Measurements from ENCODE around the gene MT1H. TPM values are rescaled to one million over a fixed set of nuclear protein-coding genes. Genes with fewer than 3 reads are reported as not detected.

Gene MT1H
- total RNA-seq, 1 experiment from 2014 or later, result not detected

GRCh38 chr16:56657555-56658326 lies 11.9 kb upstream of the MT1H start, which contains the start of gene MT1F:
MT1F (plus strand) TSS chr16:56657959; CDS start chr16:56658059, 100 bp downstream.
- ChIA-PET RAD21 (ENCODE audit: low non-redundant PET in 1 of 2, low total read pairs in 2 of 2, uncharacterized antibody in 2 of 2, unreplicated experiment in 2 of 2) (no interaction called here), CTCF (no interaction called here), POLR2A (interaction anchor here (0.6 to 3.8 kb wide), 6 partner anchors 30 to 61 kb away, joined by 3 to 17 read pairs (median 4); partner anchors contain the start of genes MT1E and MT2A)
- TF ChIP-seq ELF1 (IDR thresholded peaks at IDR 0.05; ENCODE audit: borderline replicate concordance, low read depth) (no peak; the same call in 1 of the 2 replicates), RAD21 (IDR thresholded peaks at IDR 0.05; ENCODE audit: low read depth) (peak; percentile 37), POLR2AphosphoS5 (IDR thresholded peaks at IDR 0.05; ENCODE audit: low read depth, low read length) (peak; percentile 73), SP1 (IDR thresholded peaks at IDR 0.05; ENCODE audit: low read depth) (peak; percentile 59), CTCF (IDR thresholded peaks at IDR 0.05 in 2 of 3, conservative IDR thresholded peaks at IDR 0.05 in 1 of 3; ENCODE audit: borderline replicate concordance in 1 of 3, insufficient read depth in 1 of 3, low read depth in 2 of 3, low read length in 2 of 3) (no peak), CEBPB (IDR thresholded peaks at IDR 0.05; ENCODE audit: low read depth) (peak; percentile 88)
- Histone ChIP-seq H3K27ac (ENCODE audit: low read depth, low read length) (no peak within 1 kb of the TSS; the same call in 1 of the 2 replicates), H3K79me2 (ENCODE audit: insufficient read depth, low read length) (no peaks in the 10 kb centered on the region), H2AFZ (ENCODE audit: low read depth, low read length, poor library complexity, severe bottlenecking) (peak within 1 kb of the TSS; percentile 91), H3K9me2 (ENCODE audit: insufficient read depth) (no peaks in the 10 kb centered on the region), H3K9me3 (ENCODE audit: control insufficient read depth in 1 of 2, insufficient read depth in 1 of 2, low read depth in 1 of 2, low read length in 2 of 2) (no peaks in the 10 kb centered on the region), H3K4me3 (replicated peaks in 1 of 2; ENCODE audit: low read depth in 1 of 2, low read length in 2 of 2) (peak within 1 kb of the TSS; percentile 47 to 55), H3K4me1 (ENCODE audit: control insufficient read depth in 1 of 2, insufficient read depth in 2 of 2, low read length in 2 of 2) (peaks cover 26 to 54% of the 10 kb centered on the region in 2 experiments), H3K27me3 (ENCODE audit: insufficient read depth, low read length) (no peaks in the 10 kb centered on the region), H4K20me1 (ENCODE audit: insufficient read depth) (no peaks in the 10 kb centered on the region), H3K9ac (ENCODE audit: low read length) (peak within 1 kb of the TSS; percentile 46), H3K4me2 (ENCODE audit: low read length) (peak within 1 kb of the TSS; percentile 80), H3K36me3 (ENCODE audit: control insufficient read depth in 1 of 2, insufficient read depth in 2 of 2, low read length in 2 of 2) (no peaks in the 10 kb centered on the region)
- ATAC-seq (peak; percentile 87), DNase-seq (ENCODE audit: low read depth, low spot score) (peak; percentile 83)
- no TSS peak for BruUV-seq (replicated peaks)
- intact Hi-C loops (cut with micrococcal nuclease), result loop anchor here (2.0 kb wide), 1 partner anchor 25 kb away; the partner anchor contains the start of gene MT1X

All from HCT116 (cell line).